Ovary (tissue), 9 donors: Measurements from ENCODE around the gene DIPK1B. TPM values are rescaled to one million over a fixed set of nuclear protein-coding genes. Genes with fewer than 3 reads are reported as not detected.
A peak's percentile ranks its signal among the peaks of the same experiment; 100 is the strongest.

Experiments
- DNase-seq, 5 donors: peaks; one replicate each; pipeline ENCODE4 v3.0.0-alpha.2; 2019 to 2020
- H3K27ac ChIP-seq, 2 donors: fragments of 200-600 bp; one replicate each; pipeline versions ENCODE4 v1.5.1 to v1.8.0; 2019 to 2022
- H3K27me3 ChIP-seq: fragments of 200-600 bp; one replicate; pipeline ENCODE4 v1.8.0; 2022
- H3K36me3 ChIP-seq: fragments of 200-600 bp; sonication (generic); one replicate; pipeline ENCODE4 v1.5.1; 2019
- H3K4me1 ChIP-seq: one replicate; pipeline ENCODE4 v1.8.1; 2013; ENCODE audit warnings: mild to moderate bottlenecking, moderate library complexity; ENCODE audit not compliant: insufficient read depth
- H3K4me3 ChIP-seq: fragments of 200-600 bp; sonication (generic); one replicate; pipeline ENCODE4 v1.5.1; 2017
- H3K9me3 ChIP-seq, 2 donors: fragments of 200-600 bp in 1 of 2; sonication (generic) in 1 of 2; one replicate each; pipeline versions ENCODE4 v1.5.1 to v1.8.1; 2013 to 2019; ENCODE audit warnings: mild to moderate bottlenecking in 1 of 2, moderate library complexity in 1 of 2
- EP300 ChIP-seq: sonication (generic); formaldehyde crosslinking; IDR thresholded peaks from one replicate; pipeline ENCODE4 v1.6.1; 2017; ENCODE audit warnings: antibody characterized with exemption
- POLR2A ChIP-seq: fragments of 450-650 bp; IDR thresholded peaks from one replicate; pipeline ENCODE4 v1.6.1; 2017; ENCODE audit warnings: antibody characterized with exemption, mild to moderate bottlenecking, moderate library complexity
- WGBS, 3 donors: extraction: QIAGEN DNeasy Blood & Tissue Kit in 1 of 3; methylation state at CpG; one replicate each; pipeline versions ENCODE4 v1.1.5 to v1.1.7; 2013 to 2017; 5-methylcytosine and 5-hydroxymethylcytosine counted together
- intact Hi-C, 4 donors: fragments of 100-400 bp; cut with DNase I; formaldehyde crosslinking; loops; one replicate each; pipeline versions ENCODE4 v1.11.0 to v1.15.1; 2022 to 2023
- polyA plus RNA-seq, 2 donors: library from polyadenylated mRNA; stranded (reverse); fragments of 200-250 nt in 1 of 2; fragments of 350-450 nt in 1 of 2; fragmentation: Illumina TruSeq in 1 of 2; extraction: RNeasy Lipid Tissue Mini Kit (QIAGEN cat#74804) in 1 of 2; gene quantifications; one replicate each; pipeline ENCODE4 v1.2.3, GENCODE V29; 2013 to 2014
- total RNA-seq, 7 donors: library from RNA; depleted of rRNA in 2 of 7; stranded (reverse); fragments of >200 nt in 2 of 7; fragmentation: NEBNext Ultra II Directional in 3 of 7; extraction: Animal tissue kit (Norgen Biotek cat#: 25700) in 3 of 7; gene quantifications; one replicate each; pipeline versions ENCODE4 v1.1.0 to v1.2.4, GENCODE V29; 2016 to 2023
- TF ChIP-seq, protein P1 (sequence below), 3 donors: fragments of 450-650 bp in 2 of 3; fragments of 200-600 bp in 1 of 3; IDR thresholded peaks; one replicate each; pipeline versions ENCODE4 v1.5.1 to v1.8.0; 2016 to 2022; ENCODE audit warnings: antibody characterized with exemption in 3 of 3, mild to moderate bottlenecking in 1 of 3
- donor health status: DM: no; HTN: no; CAD: no; lungs with moderate emphysema.
- donor health status: DM: no; HTN: no; CAD: no.
- donor health status: Bipolar disorder and iron deficiency.
- donor health status: DM: yes; HTN: yes; CAD: no.
- donor health status: DM: no; HTN: no; CAD: no.
- donor health status: DM: yes; HTN: yes; CAD: no.

The DIPK1B gene
- total and polyA plus RNA-seq, 9 donors: 2.9 to 23.4 (median 13.1) TPM

DNA sequence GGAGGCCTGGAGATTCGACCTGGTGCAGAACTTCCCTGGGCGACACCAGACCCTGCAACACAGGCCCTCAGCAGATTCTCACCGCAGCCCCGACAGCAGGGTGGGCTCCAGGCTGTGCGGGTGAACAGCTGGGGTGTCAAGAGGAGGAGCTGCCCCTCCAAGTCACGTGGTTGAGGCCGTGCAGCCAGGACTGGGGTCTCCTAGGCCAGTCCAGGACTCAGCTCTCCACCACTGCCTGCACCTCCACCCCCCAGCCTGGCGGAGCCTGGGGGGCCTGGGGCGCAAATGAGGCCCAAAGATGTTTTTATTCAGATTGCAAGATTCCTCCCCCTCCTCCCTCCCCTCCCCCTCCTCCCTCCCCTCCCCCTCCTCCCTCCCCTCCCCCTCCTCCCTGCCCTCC lies 15.9 kb upstream of the DIPK1B start:
- no peak overlapping the region for H3K27ac ChIP-seq
- 41 to 56% (median 45%) methylated on average over 9 of the region's 9 CpGs for WGBS, 3 donors
- TF ChIP-seq EP300: no peak
- TF ChIP-seq POLR2A: no peak
- TF ChIP-seq, protein P1, sequence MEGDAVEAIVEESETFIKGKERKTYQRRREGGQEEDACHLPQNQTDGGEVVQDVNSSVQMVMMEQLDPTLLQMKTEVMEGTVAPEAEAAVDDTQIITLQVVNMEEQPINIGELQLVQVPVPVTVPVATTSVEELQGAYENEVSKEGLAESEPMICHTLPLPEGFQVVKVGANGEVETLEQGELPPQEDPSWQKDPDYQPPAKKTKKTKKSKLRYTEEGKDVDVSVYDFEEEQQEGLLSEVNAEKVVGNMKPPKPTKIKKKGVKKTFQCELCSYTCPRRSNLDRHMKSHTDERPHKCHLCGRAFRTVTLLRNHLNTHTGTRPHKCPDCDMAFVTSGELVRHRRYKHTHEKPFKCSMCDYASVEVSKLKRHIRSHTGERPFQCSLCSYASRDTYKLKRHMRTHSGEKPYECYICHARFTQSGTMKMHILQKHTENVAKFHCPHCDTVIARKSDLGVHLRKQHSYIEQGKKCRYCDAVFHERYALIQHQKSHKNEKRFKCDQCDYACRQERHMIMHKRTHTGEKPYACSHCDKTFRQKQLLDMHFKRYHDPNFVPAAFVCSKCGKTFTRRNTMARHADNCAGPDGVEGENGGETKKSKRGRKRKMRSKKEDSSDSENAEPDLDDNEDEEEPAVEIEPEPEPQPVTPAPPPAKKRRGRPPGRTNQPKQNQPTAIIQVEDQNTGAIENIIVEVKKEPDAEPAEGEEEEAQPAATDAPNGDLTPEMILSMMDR (IDR thresholded peaks at IDR 0.05): no peak
- no peaks in the 10 kb centered on the region for H3K36me3 ChIP-seq
- intact Hi-C loops: no loop called here
- H3K9me3 ChIP-seq: no peaks in the 10 kb centered on the region
- H3K4me1 ChIP-seq: peaks cover 3% of the 10 kb centered on the region
- peak in 2 of 5 donors; percentile 21 to 31 for DNase-seq
- H3K27me3 ChIP-seq: no peaks in the 10 kb centered on the region
- H3K4me3 ChIP-seq: no peak overlapping the region

DNA sequence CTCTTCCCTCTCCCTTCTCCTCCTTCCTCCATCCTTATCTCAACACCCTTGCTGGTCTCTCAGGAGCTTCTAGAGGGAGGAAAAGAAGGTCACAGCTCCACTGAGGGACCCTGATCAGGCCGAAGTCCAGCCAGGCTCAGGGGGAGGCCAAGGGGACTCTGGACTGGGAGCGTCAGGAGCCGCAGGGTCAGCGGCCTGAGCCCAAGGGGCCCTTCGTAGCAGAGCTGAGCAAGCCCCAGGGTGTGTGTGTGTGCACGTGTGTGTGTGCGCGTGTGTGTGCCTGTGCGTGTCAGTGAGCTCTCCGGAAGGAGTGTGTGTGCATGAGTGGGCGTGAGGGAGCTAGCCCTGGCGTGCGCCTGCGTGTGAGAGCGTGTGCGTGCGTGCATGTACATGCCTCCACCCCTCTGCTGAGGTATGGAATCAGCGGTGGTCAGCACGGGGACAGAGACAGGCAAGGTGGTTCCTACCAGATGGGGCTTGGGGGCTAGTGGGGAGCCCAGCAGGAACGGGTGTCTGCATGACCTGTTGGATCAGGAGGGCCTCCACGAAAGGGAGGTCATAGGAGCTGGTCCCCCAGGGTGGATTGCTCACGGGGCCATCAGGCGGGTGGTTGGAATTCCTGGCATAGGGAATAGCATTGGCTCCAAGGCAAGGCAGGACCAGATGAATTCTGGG lies 15.1 kb upstream of the DIPK1B start:
- DNase-seq: peak in 3 of 5 donors; percentile 15 to 35 (median 15)
- intact Hi-C loops: no loop called here
- H3K27ac ChIP-seq: no peak overlapping the region
- no peaks in the 10 kb centered on the region for H3K9me3 ChIP-seq
- peaks cover 3% of the 10 kb centered on the region for H3K4me1 ChIP-seq
- H3K27me3 ChIP-seq: no peaks in the 10 kb centered on the region
- WGBS, 3 donors: 20 to 39% (median 26%) methylated on average over 23 of the region's 23 CpGs
- H3K36me3 ChIP-seq: no peaks in the 10 kb centered on the region
- H3K4me3 ChIP-seq: no peak overlapping the region
- TF ChIP-seq, protein P1 (IDR thresholded peaks at IDR 0.05): no peak
- TF ChIP-seq EP300 (no peak), POLR2A (no peak)

DNA sequence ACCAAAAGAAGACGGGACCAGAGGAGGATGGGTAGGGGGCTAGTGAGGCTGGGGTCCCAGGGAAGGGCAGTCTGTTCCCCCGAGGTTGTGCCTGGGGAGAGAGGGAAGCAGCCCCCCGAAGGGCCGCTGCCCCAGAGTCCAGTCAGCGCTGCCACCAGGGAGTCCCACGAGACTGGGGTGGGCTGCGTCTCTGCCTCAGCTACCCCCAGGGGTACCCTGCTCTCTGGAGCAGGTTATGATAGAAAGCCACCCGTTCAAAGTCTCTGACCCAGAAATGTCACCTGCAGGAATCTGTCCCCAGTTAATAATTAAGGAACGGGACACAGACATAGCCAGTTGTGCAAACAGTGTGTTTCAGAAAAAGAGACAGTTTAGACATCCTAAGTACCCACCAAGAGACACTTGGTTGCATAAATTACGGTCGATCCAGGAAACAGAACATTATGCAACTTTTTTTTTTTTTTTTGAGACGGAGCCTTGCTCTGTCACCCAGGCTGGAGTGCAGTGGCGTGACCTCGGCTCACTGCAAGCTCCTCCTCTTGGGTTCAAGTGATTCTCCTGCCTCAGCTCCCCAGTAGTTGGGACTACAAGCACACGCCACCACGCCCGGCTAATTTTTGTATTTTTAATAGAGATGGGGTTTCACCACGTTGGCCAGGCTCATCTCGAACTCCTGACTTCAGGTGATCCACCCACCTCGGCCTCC lies 14.4 kb upstream of the DIPK1B start:
- Histone ChIP-seq H3K9me3 (no peaks in the 10 kb centered on the region), H3K4me3 (no peak overlapping the region), H3K36me3 (no peaks in the 10 kb centered on the region), H3K4me1 (peaks cover 3% of the 10 kb centered on the region), H3K27me3 (no peaks in the 10 kb centered on the region), H3K27ac (no peak overlapping the region)
- intact Hi-C loops: no loop called here
- TF ChIP-seq POLR2A (no peak), EP300 (no peak)
- TF ChIP-seq, protein P1 (IDR thresholded peaks at IDR 0.05): no peak
- WGBS, 3 donors: 73 to 79% (median 79%) methylated on average over 20 of the region's 20 CpGs
- no peak for DNase-seq

DNA sequence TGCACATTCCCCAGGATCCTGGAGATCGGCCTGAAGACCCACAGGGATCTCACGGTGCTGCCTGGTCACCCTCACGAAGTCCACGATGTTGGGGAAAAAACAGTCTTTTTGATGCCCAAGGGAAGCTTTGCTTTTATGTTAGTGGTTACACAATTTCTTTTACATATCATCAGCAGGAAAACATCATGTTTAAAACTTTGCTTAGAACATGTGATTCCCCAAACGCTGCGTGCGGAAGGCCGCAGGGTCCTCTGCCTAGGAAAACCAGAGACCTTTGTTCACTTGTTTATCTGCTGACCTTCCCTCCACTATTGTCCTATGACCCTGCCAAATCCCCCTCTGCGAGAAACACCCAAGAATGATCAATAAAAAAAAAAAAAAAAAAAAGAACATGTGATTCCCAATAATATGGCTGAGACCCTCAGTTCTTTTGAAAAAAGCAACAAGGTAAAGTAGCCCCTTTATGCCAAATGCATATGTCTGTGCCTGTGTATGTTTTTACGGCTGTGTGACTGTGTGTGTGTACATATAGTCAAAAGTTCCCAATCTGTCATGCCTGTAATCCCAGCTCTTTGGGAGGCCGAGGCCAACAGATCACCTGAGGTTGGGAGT lies 13.6 kb upstream of the DIPK1B start:
- TF ChIP-seq, protein P1 (IDR thresholded peaks at IDR 0.05): no peak
- TF ChIP-seq POLR2A: no peak
- TF ChIP-seq EP300: no peak
- Histone ChIP-seq H3K4me3 (no peak overlapping the region), H3K27me3 (no peaks in the 10 kb centered on the region), H3K9me3 (no peaks in the 10 kb centered on the region), H3K4me1 (peaks cover 3% of the 10 kb centered on the region), H3K27ac (no peak overlapping the region), H3K36me3 (no peaks in the 10 kb centered on the region)
- intact Hi-C loops: no loop called here
- 79 to 85% (median 84%) methylated on average over 10 to 11 of the region's 11 CpGs for WGBS, 3 donors
- DNase-seq: no peak
